ENCODE measurements around the gene CAGE1.

DNA sequence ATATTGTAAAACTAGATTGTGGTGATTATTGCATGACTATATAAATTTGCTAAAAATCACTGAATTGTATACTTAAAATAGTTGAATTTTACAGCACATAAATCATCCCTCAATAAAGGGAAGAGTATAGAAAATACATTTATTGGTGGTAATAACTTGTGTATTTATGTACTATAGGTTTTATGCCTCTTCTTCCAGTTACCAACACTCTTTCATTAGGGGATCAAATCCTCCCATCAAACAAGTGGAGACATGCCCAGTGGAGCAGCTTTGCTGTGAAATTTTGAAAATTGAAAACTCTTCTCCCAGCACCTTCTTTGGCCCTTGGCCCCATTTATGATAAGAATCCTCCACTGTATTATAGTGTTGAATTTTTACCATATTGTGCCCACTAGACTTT, 66.5 kb downstream of the CAGE1 start:
- TF ChIP-seq, protein P1, sequence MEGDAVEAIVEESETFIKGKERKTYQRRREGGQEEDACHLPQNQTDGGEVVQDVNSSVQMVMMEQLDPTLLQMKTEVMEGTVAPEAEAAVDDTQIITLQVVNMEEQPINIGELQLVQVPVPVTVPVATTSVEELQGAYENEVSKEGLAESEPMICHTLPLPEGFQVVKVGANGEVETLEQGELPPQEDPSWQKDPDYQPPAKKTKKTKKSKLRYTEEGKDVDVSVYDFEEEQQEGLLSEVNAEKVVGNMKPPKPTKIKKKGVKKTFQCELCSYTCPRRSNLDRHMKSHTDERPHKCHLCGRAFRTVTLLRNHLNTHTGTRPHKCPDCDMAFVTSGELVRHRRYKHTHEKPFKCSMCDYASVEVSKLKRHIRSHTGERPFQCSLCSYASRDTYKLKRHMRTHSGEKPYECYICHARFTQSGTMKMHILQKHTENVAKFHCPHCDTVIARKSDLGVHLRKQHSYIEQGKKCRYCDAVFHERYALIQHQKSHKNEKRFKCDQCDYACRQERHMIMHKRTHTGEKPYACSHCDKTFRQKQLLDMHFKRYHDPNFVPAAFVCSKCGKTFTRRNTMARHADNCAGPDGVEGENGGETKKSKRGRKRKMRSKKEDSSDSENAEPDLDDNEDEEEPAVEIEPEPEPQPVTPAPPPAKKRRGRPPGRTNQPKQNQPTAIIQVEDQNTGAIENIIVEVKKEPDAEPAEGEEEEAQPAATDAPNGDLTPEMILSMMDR (IDR thresholded peaks at IDR 0.05): no peak
- TF ChIP-seq POLR2A (IDR thresholded peaks at IDR 0.05): no peak

Data from body of pancreas (tissue), 4 donors.